Measurements from ENCODE around the gene LAMA2.

LAMA2 gene

GRCh38 chr6:129317931-129318820 lies 435.2 kb downstream of the LAMA2 start:
- DNase-seq (ENCODE audit: low spot score): no peak

GRCh38 chr6:129320892-129321291 lies 438.0 kb downstream of the LAMA2 start:
- no peak for DNase-seq (ENCODE audit: low spot score)

GRCh38 chr6:129321303-129321702 lies 438.4 kb downstream of the LAMA2 start:
- DNase-seq (ENCODE audit: low spot score): no peak

GRCh38 chr6:129324345-129324744 lies 441.4 kb downstream of the LAMA2 start:
- no peak for DNase-seq (ENCODE audit: low spot score)

GRCh38 chr6:129329678-129330077 lies 446.7 kb downstream of the LAMA2 start:
- DNase-seq (ENCODE audit: low spot score): no peak

- no peak for DNase-seq (ENCODE audit: low spot score)
Measured at GRCh38 chr6:129331450-129332138, 448.7 kb downstream of the LAMA2 start.

GRCh38 chr6:129335792-129336191 lies 452.9 kb downstream of the LAMA2 start:
- no peak for DNase-seq (ENCODE audit: low spot score)

- no peak for DNase-seq (ENCODE audit: low spot score)
Measured at GRCh38 chr6:129338683-129339082, 455.7 kb downstream of the LAMA2 start.

- no peak for DNase-seq (ENCODE audit: low spot score)
Measured at GRCh38 chr6:129340983-129341382, 458.0 kb downstream of the LAMA2 start.

- no peak for DNase-seq (ENCODE audit: low spot score)
Measured at GRCh38 chr6:129342243-129342642, 459.3 kb downstream of the LAMA2 start.

- no peak for DNase-seq (ENCODE audit: low spot score)
Measured at GRCh38 chr6:129342796-129343195, 459.9 kb downstream of the LAMA2 start.

GRCh38 chr6:129344379-129344778 lies 461.4 kb downstream of the LAMA2 start:
- no peak for DNase-seq (ENCODE audit: low spot score)

GRCh38 chr6:129345890-129346289 lies 463.0 kb downstream of the LAMA2 start:
- DNase-seq (ENCODE audit: low spot score): no peak

- no peak for DNase-seq (ENCODE audit: low spot score)
Measured at GRCh38 chr6:129346964-129347363, 464.0 kb downstream of the LAMA2 start.

- no peak for DNase-seq (ENCODE audit: low spot score)
Measured at GRCh38 chr6:129350278-129350677, 467.3 kb downstream of the LAMA2 start.

GRCh38 chr6:129351807-129352206 lies 468.9 kb downstream of the LAMA2 start:
- no peak for DNase-seq (ENCODE audit: low spot score)

- DNase-seq (ENCODE audit: low spot score): no peak
Measured at GRCh38 chr6:129353067-129353466, 470.1 kb downstream of the LAMA2 start.

GRCh38 chr6:129356129-129356528 lies 473.2 kb downstream of the LAMA2 start:
- no peak for DNase-seq (ENCODE audit: low spot score)

- no peak for DNase-seq (ENCODE audit: low spot score)
Measured at GRCh38 chr6:129359811-129360681, 477.1 kb downstream of the LAMA2 start.

GRCh38 chr6:129360682-129360955 lies 477.7 kb downstream of the LAMA2 start:
- no peak for DNase-seq (ENCODE audit: low spot score)

- DNase-seq (ENCODE audit: low spot score): no peak
Measured at GRCh38 chr6:129364037-129364436, 481.1 kb downstream of the LAMA2 start.

GRCh38 chr6:129364767-129365166 lies 481.8 kb downstream of the LAMA2 start:
- no peak for DNase-seq (ENCODE audit: low spot score)

GRCh38 chr6:129368076-129368475 lies 485.1 kb downstream of the LAMA2 start:
- DNase-seq (ENCODE audit: low spot score): no peak

Data from cerebellar cortex (tissue), 1 donor.